SK-N-SH (cell line): Measurements from ENCODE around the gene HYAL1.

Experiments
- SIN3A ChIP-seq: IDR thresholded peaks from 2 replicates; pipeline ENCODE4 v1.6.1; 2012; ENCODE audit warnings: low read depth, mild to moderate bottlenecking, low read length, moderate library complexity, borderline replicate concordance
- YY1 ChIP-seq: IDR thresholded peaks from 2 replicates; pipeline ENCODE4 v1.4.0; 2012; ENCODE audit warnings: low read depth, mild to moderate bottlenecking

GRCh38 chr3:50317300-50317699 lies 13.9 kb upstream of the HYAL1 start:
- TF ChIP-seq YY1 (no peak), SIN3A (no peak)
